ENCODE results near the gene KANSL1. TPM values are rescaled to one million over a fixed set of nuclear protein-coding genes. Genes with fewer than 3 reads are reported as not detected.

The KANSL1 gene
- total and polyA plus RNA-seq, 2 experiments from 2014 or later = 49.0 to 206 TPM

DNA sequence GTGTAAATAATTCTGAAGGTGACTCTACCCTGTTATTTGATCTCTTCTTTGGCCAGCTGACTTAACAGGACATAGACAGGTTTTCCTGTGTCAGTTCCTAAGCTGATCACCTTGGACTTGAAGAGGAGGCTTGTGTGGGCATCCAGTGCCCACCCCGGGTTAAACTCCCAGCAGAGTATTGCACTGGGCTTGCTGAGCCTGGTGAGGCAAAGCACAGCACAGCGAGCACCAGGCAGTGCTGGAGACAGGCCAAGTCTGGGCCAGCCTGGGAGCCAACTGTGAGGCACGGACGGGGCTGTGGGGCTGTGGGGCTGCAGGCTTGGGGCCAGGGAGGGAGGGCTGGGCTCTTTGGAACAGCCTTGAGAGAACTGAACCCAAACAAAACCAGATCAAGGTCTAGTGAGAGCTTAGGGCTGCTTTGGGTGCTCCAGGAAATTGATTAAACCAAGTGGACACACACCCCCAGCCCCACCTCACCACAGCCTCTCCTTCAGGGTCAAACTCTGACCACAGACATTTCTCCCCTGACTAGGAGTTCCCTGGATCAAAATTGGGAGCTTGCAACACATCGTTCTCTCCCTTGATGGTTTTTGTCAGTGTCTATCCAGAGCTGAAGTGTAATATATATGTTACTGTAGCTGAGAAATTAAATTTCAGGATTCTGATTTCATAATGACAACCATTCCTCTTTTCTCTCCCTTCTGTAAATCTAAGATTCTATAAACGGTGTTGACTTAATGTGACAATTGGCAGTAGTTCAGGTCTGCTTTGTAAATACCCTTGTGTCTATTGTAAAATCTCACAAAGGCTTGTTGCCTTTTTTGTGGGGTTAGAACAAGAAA is 189.1 kb downstream of the KANSL1 start:
- peak; percentile 20; the same call in 2 of the 3 replicates for ATAC-seq
- no peaks in the 10 kb centered on the region for H3K27me3 ChIP-seq (ENCODE audit: insufficient read depth)
- TF ChIP-seq POLR2AphosphoS5 (IDR thresholded peaks at IDR 0.05; ENCODE audit: low read depth) (no peak), CREB1 (CRISPR knock-in tag; IDR thresholded peaks at IDR 0.05; ENCODE audit: low read depth) (no peak), EZH2phosphoT487 (IDR thresholded peaks at IDR 0.05; ENCODE audit: unreplicated experiment) (no peak), EZH2 (IDR thresholded peaks at IDR 0.05; ENCODE audit: low read depth, unreplicated experiment) (no peak), STAT1 (IDR thresholded peaks at IDR 0.05; ENCODE audit: unreplicated experiment) (no peak), ZNF114 (CRISPR knock-in tag; IDR thresholded peaks at IDR 0.05) (no peak), NANOG (IDR thresholded peaks at IDR 0.05; ENCODE audit: borderline replicate concordance) (no peak)
- TF ChIP-seq, protein P1, sequence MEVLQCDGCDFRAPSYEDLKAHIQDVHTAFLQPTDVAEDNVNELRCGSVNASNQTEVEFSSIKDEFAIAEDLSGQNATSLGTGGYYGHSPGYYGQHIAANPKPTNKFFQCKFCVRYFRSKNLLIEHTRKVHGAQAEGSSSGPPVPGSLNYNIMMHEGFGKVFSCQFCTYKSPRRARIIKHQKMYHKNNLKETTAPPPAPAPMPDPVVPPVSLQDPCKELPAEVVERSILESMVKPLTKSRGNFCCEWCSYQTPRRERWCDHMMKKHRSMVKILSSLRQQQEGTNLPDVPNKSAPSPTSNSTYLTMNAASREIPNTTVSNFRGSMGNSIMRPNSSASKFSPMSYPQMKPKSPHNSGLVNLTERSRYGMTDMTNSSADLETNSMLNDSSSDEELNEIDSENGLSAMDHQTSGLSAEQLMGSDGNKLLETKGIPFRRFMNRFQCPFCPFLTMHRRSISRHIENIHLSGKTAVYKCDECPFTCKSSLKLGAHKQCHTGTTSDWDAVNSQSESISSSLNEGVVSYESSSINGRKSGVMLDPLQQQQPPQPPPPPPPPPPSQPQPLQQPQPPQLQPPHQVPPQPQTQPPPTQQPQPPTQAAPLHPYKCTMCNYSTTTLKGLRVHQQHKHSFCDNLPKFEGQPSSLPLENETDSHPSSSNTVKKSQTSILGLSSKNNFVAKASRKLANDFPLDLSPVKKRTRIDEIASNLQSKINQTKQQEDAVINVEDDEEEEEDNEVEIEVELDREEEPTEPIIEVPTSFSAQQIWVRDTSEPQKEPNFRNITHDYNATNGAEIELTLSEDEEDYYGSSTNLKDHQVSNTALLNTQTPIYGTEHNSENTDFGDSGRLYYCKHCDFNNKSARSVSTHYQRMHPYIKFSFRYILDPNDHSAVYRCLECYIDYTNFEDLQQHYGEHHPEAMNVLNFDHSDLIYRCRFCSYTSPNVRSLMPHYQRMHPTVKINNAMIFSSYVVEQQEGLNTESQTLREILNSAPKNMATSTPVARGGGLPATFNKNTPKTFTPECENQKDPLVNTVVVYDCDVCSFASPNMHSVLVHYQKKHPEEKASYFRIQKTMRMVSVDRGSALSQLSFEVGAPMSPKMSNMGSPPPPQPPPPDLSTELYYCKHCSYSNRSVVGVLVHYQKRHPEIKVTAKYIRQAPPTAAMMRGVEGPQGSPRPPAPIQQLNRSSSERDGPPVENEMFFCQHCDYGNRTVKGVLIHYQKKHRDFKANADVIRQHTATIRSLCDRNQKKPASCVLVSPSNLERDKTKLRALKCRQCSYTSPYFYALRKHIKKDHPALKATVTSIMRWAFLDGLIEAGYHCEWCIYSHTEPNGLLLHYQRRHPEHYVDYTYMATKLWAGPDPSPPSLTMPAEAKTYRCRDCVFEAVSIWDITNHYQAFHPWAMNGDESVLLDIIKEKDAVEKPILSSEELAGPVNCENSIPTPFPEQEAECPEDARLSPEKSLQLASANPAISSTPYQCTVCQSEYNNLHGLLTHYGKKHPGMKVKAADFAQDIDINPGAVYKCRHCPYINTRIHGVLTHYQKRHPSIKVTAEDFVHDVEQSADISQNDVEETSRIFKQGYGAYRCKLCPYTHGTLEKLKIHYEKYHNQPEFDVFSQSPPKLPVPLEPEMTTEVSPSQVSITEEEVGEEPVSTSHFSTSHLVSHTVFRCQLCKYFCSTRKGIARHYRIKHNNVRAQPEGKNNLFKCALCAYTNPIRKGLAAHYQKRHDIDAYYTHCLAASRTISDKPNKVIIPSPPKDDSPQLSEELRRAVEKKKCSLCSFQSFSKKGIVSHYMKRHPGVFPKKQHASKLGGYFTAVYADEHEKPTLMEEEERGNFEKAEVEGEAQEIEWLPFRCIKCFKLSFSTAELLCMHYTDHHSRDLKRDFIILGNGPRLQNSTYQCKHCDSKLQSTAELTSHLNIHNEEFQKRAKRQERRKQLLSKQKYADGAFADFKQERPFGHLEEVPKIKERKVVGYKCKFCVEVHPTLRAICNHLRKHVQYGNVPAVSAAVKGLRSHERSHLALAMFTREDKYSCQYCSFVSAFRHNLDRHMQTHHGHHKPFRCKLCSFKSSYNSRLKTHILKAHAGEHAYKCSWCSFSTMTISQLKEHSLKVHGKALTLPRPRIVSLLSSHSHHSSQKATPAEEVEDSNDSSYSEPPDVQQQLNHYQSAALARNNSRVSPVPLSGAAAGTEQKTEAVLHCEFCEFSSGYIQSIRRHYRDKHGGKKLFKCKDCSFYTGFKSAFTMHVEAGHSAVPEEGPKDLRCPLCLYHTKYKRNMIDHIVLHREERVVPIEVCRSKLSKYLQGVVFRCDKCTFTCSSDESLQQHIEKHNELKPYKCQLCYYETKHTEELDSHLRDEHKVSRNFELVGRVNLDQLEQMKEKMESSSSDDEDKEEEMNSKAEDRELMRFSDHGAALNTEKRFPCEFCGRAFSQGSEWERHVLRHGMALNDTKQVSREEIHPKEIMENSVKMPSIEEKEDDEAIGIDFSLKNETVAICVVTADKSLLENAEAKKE (CRISPR knock-in tag; IDR thresholded peaks at IDR 0.05) = no peak
- TF ChIP-seq, protein P2, sequence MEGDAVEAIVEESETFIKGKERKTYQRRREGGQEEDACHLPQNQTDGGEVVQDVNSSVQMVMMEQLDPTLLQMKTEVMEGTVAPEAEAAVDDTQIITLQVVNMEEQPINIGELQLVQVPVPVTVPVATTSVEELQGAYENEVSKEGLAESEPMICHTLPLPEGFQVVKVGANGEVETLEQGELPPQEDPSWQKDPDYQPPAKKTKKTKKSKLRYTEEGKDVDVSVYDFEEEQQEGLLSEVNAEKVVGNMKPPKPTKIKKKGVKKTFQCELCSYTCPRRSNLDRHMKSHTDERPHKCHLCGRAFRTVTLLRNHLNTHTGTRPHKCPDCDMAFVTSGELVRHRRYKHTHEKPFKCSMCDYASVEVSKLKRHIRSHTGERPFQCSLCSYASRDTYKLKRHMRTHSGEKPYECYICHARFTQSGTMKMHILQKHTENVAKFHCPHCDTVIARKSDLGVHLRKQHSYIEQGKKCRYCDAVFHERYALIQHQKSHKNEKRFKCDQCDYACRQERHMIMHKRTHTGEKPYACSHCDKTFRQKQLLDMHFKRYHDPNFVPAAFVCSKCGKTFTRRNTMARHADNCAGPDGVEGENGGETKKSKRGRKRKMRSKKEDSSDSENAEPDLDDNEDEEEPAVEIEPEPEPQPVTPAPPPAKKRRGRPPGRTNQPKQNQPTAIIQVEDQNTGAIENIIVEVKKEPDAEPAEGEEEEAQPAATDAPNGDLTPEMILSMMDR (conservative IDR thresholded peaks at IDR 0.05; ENCODE audit: low read depth in 2 of 2) = no peak
- TF ChIP-seq, protein P3, sequence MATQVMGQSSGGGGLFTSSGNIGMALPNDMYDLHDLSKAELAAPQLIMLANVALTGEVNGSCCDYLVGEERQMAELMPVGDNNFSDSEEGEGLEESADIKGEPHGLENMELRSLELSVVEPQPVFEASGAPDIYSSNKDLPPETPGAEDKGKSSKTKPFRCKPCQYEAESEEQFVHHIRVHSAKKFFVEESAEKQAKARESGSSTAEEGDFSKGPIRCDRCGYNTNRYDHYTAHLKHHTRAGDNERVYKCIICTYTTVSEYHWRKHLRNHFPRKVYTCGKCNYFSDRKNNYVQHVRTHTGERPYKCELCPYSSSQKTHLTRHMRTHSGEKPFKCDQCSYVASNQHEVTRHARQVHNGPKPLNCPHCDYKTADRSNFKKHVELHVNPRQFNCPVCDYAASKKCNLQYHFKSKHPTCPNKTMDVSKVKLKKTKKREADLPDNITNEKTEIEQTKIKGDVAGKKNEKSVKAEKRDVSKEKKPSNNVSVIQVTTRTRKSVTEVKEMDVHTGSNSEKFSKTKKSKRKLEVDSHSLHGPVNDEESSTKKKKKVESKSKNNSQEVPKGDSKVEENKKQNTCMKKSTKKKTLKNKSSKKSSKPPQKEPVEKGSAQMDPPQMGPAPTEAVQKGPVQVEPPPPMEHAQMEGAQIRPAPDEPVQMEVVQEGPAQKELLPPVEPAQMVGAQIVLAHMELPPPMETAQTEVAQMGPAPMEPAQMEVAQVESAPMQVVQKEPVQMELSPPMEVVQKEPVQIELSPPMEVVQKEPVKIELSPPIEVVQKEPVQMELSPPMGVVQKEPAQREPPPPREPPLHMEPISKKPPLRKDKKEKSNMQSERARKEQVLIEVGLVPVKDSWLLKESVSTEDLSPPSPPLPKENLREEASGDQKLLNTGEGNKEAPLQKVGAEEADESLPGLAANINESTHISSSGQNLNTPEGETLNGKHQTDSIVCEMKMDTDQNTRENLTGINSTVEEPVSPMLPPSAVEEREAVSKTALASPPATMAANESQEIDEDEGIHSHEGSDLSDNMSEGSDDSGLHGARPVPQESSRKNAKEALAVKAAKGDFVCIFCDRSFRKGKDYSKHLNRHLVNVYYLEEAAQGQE (IDR thresholded peaks at IDR 0.05; ENCODE audit: unreplicated experiment) = no peak
- TF ChIP-seq, protein P4, sequence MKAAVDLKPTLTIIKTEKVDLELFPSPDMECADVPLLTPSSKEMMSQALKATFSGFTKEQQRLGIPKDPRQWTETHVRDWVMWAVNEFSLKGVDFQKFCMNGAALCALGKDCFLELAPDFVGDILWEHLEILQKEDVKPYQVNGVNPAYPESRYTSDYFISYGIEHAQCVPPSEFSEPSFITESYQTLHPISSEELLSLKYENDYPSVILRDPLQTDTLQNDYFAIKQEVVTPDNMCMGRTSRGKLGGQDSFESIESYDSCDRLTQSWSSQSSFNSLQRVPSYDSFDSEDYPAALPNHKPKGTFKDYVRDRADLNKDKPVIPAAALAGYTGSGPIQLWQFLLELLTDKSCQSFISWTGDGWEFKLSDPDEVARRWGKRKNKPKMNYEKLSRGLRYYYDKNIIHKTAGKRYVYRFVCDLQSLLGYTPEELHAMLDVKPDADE (IDR thresholded peaks at IDR 0.05) = no peak
- no peaks in the 10 kb centered on the region for H3F3A ChIP-seq (replicated peaks; ENCODE audit: low read depth)
- no peak overlapping the region for H3K4me2 ChIP-seq
- H3K79me2 ChIP-seq (replicated peaks; ENCODE audit: insufficient read depth) = no peaks in the 10 kb centered on the region
- no peak overlapping the region for H3K4me3 Mint-ChIP-seq
- no peak overlapping the region for H3K27ac ChIP-seq (ENCODE audit: low read depth)
- no peaks in the 10 kb centered on the region for H3K4me1 ChIP-seq (ENCODE audit: insufficient read depth)
- no peaks in the 10 kb centered on the region for H3K9me2 ChIP-seq (ENCODE audit: insufficient read depth)
- H4K20me1 ChIP-seq (replicated peaks; ENCODE audit: insufficient read depth) = no peaks in the 10 kb centered on the region
- DNase-seq (ENCODE audit: low spot score) = no peak
- H3K27me3 Mint-ChIP-seq (ENCODE audit: insufficient read depth, low read depth, poor library complexity) = peaks cover 15% of the 10 kb centered on the region
- no peak overlapping the region for H3K27ac Mint-ChIP-seq
- H3K9me3 Mint-ChIP-seq = peaks cover 3% of the 10 kb centered on the region; the same call in 2 of the 3 replicates
- H3K4me1 Mint-ChIP-seq = no peaks in the 10 kb centered on the region
- no peak overlapping the region for H3K4me3 ChIP-seq
- no peaks in the 10 kb centered on the region for H3K36me3 ChIP-seq (ENCODE audit: insufficient read depth)
- H2AFZ ChIP-seq = no peak overlapping the region
- no peaks in the 10 kb centered on the region; the same call in 2 of the 3 replicates for H3K36me3 Mint-ChIP-seq (ENCODE audit: low read depth)
